RPMI8226 (cell line): Measurements from ENCODE around the gene CPNE6.

Experiments
- DNase-seq: peaks from one replicate; pipeline ENCODE4 v3.0.0-alpha.2; 2015

The CPNE6 gene

GRCh38 chr14:24055971-24056799, 15.2 kb upstream of the CPNE6 start:
- DNase-seq = no peak

- DNase-seq = no peak
Measured at GRCh38 chr14:24056800-24057184, 14.6 kb upstream of the CPNE6 start.

GRCh38 chr14:24057271-24057670, 14.1 kb upstream of the CPNE6 start:
- no peak for DNase-seq

GRCh38 chr14:24057867-24058259, 13.5 kb upstream of the CPNE6 start:
- DNase-seq = no peak

- peak; percentile 60 for DNase-seq
Measured at GRCh38 chr14:24058260-24058950, 13.0 kb upstream of the CPNE6 start.

GRCh38 chr14:24058951-24059475, 12.3 kb upstream of the CPNE6 start:
- no peak for DNase-seq

GRCh38 chr14:24059841-24060388, 11.4 kb upstream of the CPNE6 start:
- DNase-seq = no peak

- no peak for DNase-seq
Measured at GRCh38 chr14:24060443-24060842, 10.9 kb upstream of the CPNE6 start.

GRCh38 chr14:24060984-24061913, 10.1 kb upstream of the CPNE6 start:
- no peak for DNase-seq

- no peak for DNase-seq
Measured at GRCh38 chr14:24062216-24062980, 9.0 kb upstream of the CPNE6 start.

GRCh38 chr14:24063263-24063836, 8.0 kb upstream of the CPNE6 start:
- no peak for DNase-seq

GRCh38 chr14:24064091-24064795, 7.1 kb upstream of the CPNE6 start:
- no peak for DNase-seq

GRCh38 chr14:24064856-24065255, 6.5 kb upstream of the CPNE6 start:
- no peak for DNase-seq

- no peak for DNase-seq
Measured at GRCh38 chr14:24065408-24065807, 6.0 kb upstream of the CPNE6 start.

- DNase-seq = no peak
Measured at GRCh38 chr14:24066496-24067132, 4.7 kb upstream of the CPNE6 start.

- DNase-seq = no peak
Measured at GRCh38 chr14:24067133-24068082, 4.0 kb upstream of the CPNE6 start.

GRCh38 chr14:24068711-24069410, 2.5 kb upstream of the CPNE6 start:
- no peak for DNase-seq

- DNase-seq = no peak
Measured at GRCh38 chr14:24069411-24069735, 2.0 kb upstream of the CPNE6 start.
